Neural cell (in vitro differentiated cells): ENCODE results near the gene USP11.

ENCODE experiments used
- EP300 ChIP-seq: fragments of 450-650 bp; conservative IDR thresholded peaks from 2 replicates; pipeline ENCODE4 v1.6.1; 2014; ENCODE audit warnings: antibody characterized with exemption, mild to moderate bottlenecking, moderate library complexity; ENCODE audit not compliant: poor library complexity, severe bottlenecking
- EZH2 ChIP-seq: fragments of 200-600, 300-800 bp; shearing (Covaris generic), sonication (generic); IDR thresholded peaks from 2 replicates; pipeline ENCODE4 v1.6.1; 2014; ENCODE audit warnings: antibody characterized with exemption, low read length, borderline replicate concordance, mild to moderate bottlenecking; ENCODE audit not compliant: insufficient read depth, poor library complexity, severe bottlenecking
- MXI1 ChIP-seq: fragments of 450-650 bp; conservative IDR thresholded peaks from 2 replicates; pipeline ENCODE4 v1.6.1; 2014; ENCODE audit warnings: antibody characterized with exemption, mild to moderate bottlenecking; ENCODE audit not compliant: poor library complexity, severe bottlenecking
- POLR2AphosphoS5 ChIP-seq: IDR thresholded peaks from 2 replicates; pipeline ENCODE4 v1.6.1; 2012
- RAD21 ChIP-seq: fragments of 450-650 bp; conservative IDR thresholded peaks from 2 replicates; pipeline ENCODE4 v1.6.1; 2014; ENCODE audit warnings: antibody characterized with exemption, mild to moderate bottlenecking, moderate library complexity
- SMC3 ChIP-seq: fragments of 450-650 bp; conservative IDR thresholded peaks from 2 replicates; pipeline ENCODE4 v1.6.1; 2014; ENCODE audit warnings: antibody characterized with exemption, mild to moderate bottlenecking, moderate library complexity; ENCODE audit not compliant: poor library complexity
- TAF1 ChIP-seq: IDR thresholded peaks from 2 replicates; pipeline ENCODE4 v1.6.1; 2012; ENCODE audit warnings: low read depth
- TF ChIP-seq, protein P1 (sequence below): fragments of 450-650 bp; IDR thresholded peaks from 2 replicates; pipeline ENCODE4 v1.5.1; 2014; ENCODE audit warnings: antibody characterized with exemption, mild to moderate bottlenecking, moderate library complexity; ENCODE audit not compliant: poor library complexity, severe bottlenecking
- TF ChIP-seq, protein P2 (sequence below): IDR thresholded peaks from 2 replicates; pipeline ENCODE4 v1.6.1; 2012; ENCODE audit warnings: borderline replicate concordance

- TF ChIP-seq, protein P1, sequence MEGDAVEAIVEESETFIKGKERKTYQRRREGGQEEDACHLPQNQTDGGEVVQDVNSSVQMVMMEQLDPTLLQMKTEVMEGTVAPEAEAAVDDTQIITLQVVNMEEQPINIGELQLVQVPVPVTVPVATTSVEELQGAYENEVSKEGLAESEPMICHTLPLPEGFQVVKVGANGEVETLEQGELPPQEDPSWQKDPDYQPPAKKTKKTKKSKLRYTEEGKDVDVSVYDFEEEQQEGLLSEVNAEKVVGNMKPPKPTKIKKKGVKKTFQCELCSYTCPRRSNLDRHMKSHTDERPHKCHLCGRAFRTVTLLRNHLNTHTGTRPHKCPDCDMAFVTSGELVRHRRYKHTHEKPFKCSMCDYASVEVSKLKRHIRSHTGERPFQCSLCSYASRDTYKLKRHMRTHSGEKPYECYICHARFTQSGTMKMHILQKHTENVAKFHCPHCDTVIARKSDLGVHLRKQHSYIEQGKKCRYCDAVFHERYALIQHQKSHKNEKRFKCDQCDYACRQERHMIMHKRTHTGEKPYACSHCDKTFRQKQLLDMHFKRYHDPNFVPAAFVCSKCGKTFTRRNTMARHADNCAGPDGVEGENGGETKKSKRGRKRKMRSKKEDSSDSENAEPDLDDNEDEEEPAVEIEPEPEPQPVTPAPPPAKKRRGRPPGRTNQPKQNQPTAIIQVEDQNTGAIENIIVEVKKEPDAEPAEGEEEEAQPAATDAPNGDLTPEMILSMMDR: no peak
- TF ChIP-seq MXI1 (no peak), TAF1 (no peak), POLR2AphosphoS5 (no peak), EP300 (no peak), EZH2 (no peak), SMC3 (no peak), RAD21 (no peak)
- TF ChIP-seq, protein P2, sequence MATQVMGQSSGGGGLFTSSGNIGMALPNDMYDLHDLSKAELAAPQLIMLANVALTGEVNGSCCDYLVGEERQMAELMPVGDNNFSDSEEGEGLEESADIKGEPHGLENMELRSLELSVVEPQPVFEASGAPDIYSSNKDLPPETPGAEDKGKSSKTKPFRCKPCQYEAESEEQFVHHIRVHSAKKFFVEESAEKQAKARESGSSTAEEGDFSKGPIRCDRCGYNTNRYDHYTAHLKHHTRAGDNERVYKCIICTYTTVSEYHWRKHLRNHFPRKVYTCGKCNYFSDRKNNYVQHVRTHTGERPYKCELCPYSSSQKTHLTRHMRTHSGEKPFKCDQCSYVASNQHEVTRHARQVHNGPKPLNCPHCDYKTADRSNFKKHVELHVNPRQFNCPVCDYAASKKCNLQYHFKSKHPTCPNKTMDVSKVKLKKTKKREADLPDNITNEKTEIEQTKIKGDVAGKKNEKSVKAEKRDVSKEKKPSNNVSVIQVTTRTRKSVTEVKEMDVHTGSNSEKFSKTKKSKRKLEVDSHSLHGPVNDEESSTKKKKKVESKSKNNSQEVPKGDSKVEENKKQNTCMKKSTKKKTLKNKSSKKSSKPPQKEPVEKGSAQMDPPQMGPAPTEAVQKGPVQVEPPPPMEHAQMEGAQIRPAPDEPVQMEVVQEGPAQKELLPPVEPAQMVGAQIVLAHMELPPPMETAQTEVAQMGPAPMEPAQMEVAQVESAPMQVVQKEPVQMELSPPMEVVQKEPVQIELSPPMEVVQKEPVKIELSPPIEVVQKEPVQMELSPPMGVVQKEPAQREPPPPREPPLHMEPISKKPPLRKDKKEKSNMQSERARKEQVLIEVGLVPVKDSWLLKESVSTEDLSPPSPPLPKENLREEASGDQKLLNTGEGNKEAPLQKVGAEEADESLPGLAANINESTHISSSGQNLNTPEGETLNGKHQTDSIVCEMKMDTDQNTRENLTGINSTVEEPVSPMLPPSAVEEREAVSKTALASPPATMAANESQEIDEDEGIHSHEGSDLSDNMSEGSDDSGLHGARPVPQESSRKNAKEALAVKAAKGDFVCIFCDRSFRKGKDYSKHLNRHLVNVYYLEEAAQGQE: no peak
Measured at GRCh38 chrX:47235691-47236103, 2.9 kb downstream of the USP11 start.
